T-helper 9 cell (primary cell): ENCODE measurements around the gene CHAD.
A peak's percentile ranks its signal among the peaks of the same experiment; 100 is the strongest.
"Not testable (repeated sequence)": the region's sequence is repeated elsewhere in the genome, so short reads cannot be mapped to it uniquely, and the experiment has no call there.

ENCODE experiments used
- DNase-seq: peaks from one replicate; pipeline ENCODE4 v3.0.0-alpha.2; 2020

Gene CHAD

GRCh38 chr17:50425682-50426471, 42.8 kb downstream of the CHAD start, which contains the start of gene ACSF2:
Gene ACSF2, plus strand, starts transcription at chr17:50426218. Its CDS starts 44 bp downstream, at chr17:50426262.
- peak; percentile 70 for DNase-seq

- no peak for DNase-seq
Measured at GRCh38 chr17:50424996-50425681, 43.5 kb downstream of the CHAD start.

GRCh38 chr17:50424246-50424995, 44.3 kb downstream of the CHAD start:
- DNase-seq, result no peak

- DNase-seq, result no peak
Measured at GRCh38 chr17:50423553-50424159, 45.0 kb downstream of the CHAD start.

- DNase-seq, result no peak
Measured at GRCh38 chr17:50422738-50423137, 45.9 kb downstream of the CHAD start.

GRCh38 chr17:50421308-50422051, 47.2 kb downstream of the CHAD start:
- no peak for DNase-seq

- no peak for DNase-seq
Measured at GRCh38 chr17:50420419-50421112, 48.1 kb downstream of the CHAD start.

- not testable (repeated sequence) for DNase-seq
Measured at GRCh38 chr17:50419577-50419976, 49.1 kb downstream of the CHAD start.

- no peak for DNase-seq
Measured at GRCh38 chr17:50414808-50415207, 53.9 kb downstream of the CHAD start.
